ENCODE results near the gene DNAJC21.

Gene DNAJC21

GRCh38 chr5:34900652-34901051, 28.7 kb upstream of the DNAJC21 start:
- TF ChIP-seq FOXP2 (optimal IDR thresholded peaks at IDR 0.05; ENCODE audit: borderline replicate concordance, extremely low read depth, extremely low read length, insufficient read depth), result no peak
- no peak for TF ChIP-seq POLR2AphosphoS5 (IDR thresholded peaks at IDR 0.05; ENCODE audit: low read depth, low read length)
- TF ChIP-seq REST (IDR thresholded peaks at IDR 0.05; ENCODE audit: insufficient read depth in 1 of 2, low read depth in 2 of 2, low read length in 2 of 2), result no peak
- no peak for TF ChIP-seq TAF1 (IDR thresholded peaks at IDR 0.05; ENCODE audit: borderline replicate concordance, insufficient read depth, low read length)
- TF ChIP-seq SIN3A (IDR thresholded peaks at IDR 0.05; ENCODE audit: borderline replicate concordance, insufficient read depth, low read length), result no peak

GRCh38 chr5:34903260-34903659, 26.1 kb upstream of the DNAJC21 start:
- TF ChIP-seq REST (IDR thresholded peaks at IDR 0.05; ENCODE audit: insufficient read depth in 1 of 2, low read depth in 2 of 2, low read length in 2 of 2), result no peak
- TF ChIP-seq TAF1 (IDR thresholded peaks at IDR 0.05; ENCODE audit: borderline replicate concordance, insufficient read depth, low read length), result no peak
- no peak for TF ChIP-seq FOXP2 (optimal IDR thresholded peaks at IDR 0.05; ENCODE audit: borderline replicate concordance, extremely low read depth, extremely low read length, insufficient read depth)
- TF ChIP-seq SIN3A (IDR thresholded peaks at IDR 0.05; ENCODE audit: borderline replicate concordance, insufficient read depth, low read length), result no peak
- TF ChIP-seq POLR2AphosphoS5 (IDR thresholded peaks at IDR 0.05; ENCODE audit: low read depth, low read length), result no peak

- no peak for TF ChIP-seq REST (IDR thresholded peaks at IDR 0.05; ENCODE audit: insufficient read depth in 1 of 2, low read depth in 2 of 2, low read length in 2 of 2)
- TF ChIP-seq FOXP2 (optimal IDR thresholded peaks at IDR 0.05; ENCODE audit: borderline replicate concordance, extremely low read depth, extremely low read length, insufficient read depth), result no peak
- no peak for TF ChIP-seq SIN3A (IDR thresholded peaks at IDR 0.05; ENCODE audit: borderline replicate concordance, insufficient read depth, low read length)
- TF ChIP-seq POLR2AphosphoS5 (IDR thresholded peaks at IDR 0.05; ENCODE audit: low read depth, low read length), result no peak
- no peak for TF ChIP-seq TAF1 (IDR thresholded peaks at IDR 0.05; ENCODE audit: borderline replicate concordance, insufficient read depth, low read length)
Measured at GRCh38 chr5:34905564-34905963, 23.8 kb upstream of the DNAJC21 start.

- TF ChIP-seq POLR2AphosphoS5 (IDR thresholded peaks at IDR 0.05; ENCODE audit: low read depth, low read length), result no peak
- no peak for TF ChIP-seq TAF1 (IDR thresholded peaks at IDR 0.05; ENCODE audit: borderline replicate concordance, insufficient read depth, low read length)
- TF ChIP-seq REST (IDR thresholded peaks at IDR 0.05; ENCODE audit: insufficient read depth in 1 of 2, low read depth in 2 of 2, low read length in 2 of 2), result no peak
- no peak for TF ChIP-seq FOXP2 (optimal IDR thresholded peaks at IDR 0.05; ENCODE audit: borderline replicate concordance, extremely low read depth, extremely low read length, insufficient read depth)
- TF ChIP-seq SIN3A (IDR thresholded peaks at IDR 0.05; ENCODE audit: borderline replicate concordance, insufficient read depth, low read length), result no peak
Measured at GRCh38 chr5:34913072-34913471, 16.3 kb upstream of the DNAJC21 start.

GRCh38 chr5:34914671-34915138, 14.7 kb upstream of the DNAJC21 start:
- TF ChIP-seq FOXP2 (optimal IDR thresholded peaks at IDR 0.05; ENCODE audit: borderline replicate concordance, extremely low read depth, extremely low read length, insufficient read depth) (no peak), POLR2AphosphoS5 (IDR thresholded peaks at IDR 0.05; ENCODE audit: low read depth, low read length) (no peak), SIN3A (IDR thresholded peaks at IDR 0.05; ENCODE audit: borderline replicate concordance, insufficient read depth, low read length) (no peak), REST (IDR thresholded peaks at IDR 0.05; ENCODE audit: insufficient read depth in 1 of 2, low read depth in 2 of 2, low read length in 2 of 2) (no peak), TAF1 (IDR thresholded peaks at IDR 0.05; ENCODE audit: borderline replicate concordance, insufficient read depth, low read length) (no peak)
